ENCODE results near the gene NT5M.

- no peak for TF ChIP-seq CTCF (conservative IDR thresholded peaks at IDR 0.05)
- no peak for TF ChIP-seq ZFX (IDR thresholded peaks at IDR 0.05)
Measured at GRCh38 chr17:17384961-17385360, 81.8 kb downstream of the NT5M start.
